K562 (cell line): Measurements from ENCODE around the gene CRLF1. TPM values are rescaled to one million over a fixed set of nuclear protein-coding genes. Genes with fewer than 3 reads are reported as not detected.
A peak's percentile ranks its signal among the peaks of the same experiment; 100 is the strongest.

Experiments
- HDAC8 ChIP-seq: fragments of 450-650 bp; IDR thresholded peaks from 2 replicates; pipeline ENCODE4 v1.6.1; 2016; ENCODE audit warnings: mild to moderate bottlenecking, missing genetic modification characterization, moderate library complexity, missing compliant biosample characterization
- LEF1 ChIP-seq: fragments of 450-650 bp; IDR thresholded peaks from 2 replicates; pipeline ENCODE4 v1.6.1; 2016; ENCODE audit warnings: mild to moderate bottlenecking
- MBD2 ChIP-seq: sonication (generic); IDR thresholded peaks from 2 replicates; pipeline ENCODE4 v1.6.1; 2016; ENCODE audit warnings: low read depth, borderline replicate concordance
- NCOA1 ChIP-seq: fragments of 450-650 bp; IDR thresholded peaks from 2 replicates; pipeline ENCODE4 v1.6.1; 2016; ENCODE audit warnings: low read depth
- PPARD ChIP-seq: fragments of 250-450 bp; sonication (Bioruptor Pico); IDR thresholded peaks from 2 replicates; pipeline ENCODE4 v1.8.0; 2022; ENCODE audit warnings: inconsistent platforms, mild to moderate bottlenecking, moderate library complexity
- PYGO2 ChIP-seq: fragments of 450-650 bp; IDR thresholded peaks from 2 replicates; pipeline ENCODE4 v1.6.1; 2016; ENCODE audit warnings: mild to moderate bottlenecking, missing genetic modification characterization, moderate library complexity, missing compliant biosample characterization
- RBM39 ChIP-seq: fragments of 200-400 bp; formaldehyde crosslinking; optimal IDR thresholded peaks from 2 replicates; pipeline ENCODE3; 2018; ENCODE audit warnings: low read depth, low read length
- polyA plus RNA-seq, 8 experiments: library from polyadenylated mRNA; depleted of rRNA in 4 of 8; stranded (reverse) in 5 of 8; unstranded in 3 of 8; fragments of >200 nt; fragmentation: Nextera tagmentation in 2 of 8; fragmentation: Illumina TruSeq in 1 of 8; extraction: Ambion mirVana in 2 of 8; extraction: Trizol in 1 of 8; gene quantifications; 2 replicates each; pipeline versions ENCODE4 v1.2.1 to v1.2.3, GENCODE V29; 2011 to 2014; ENCODE audit warnings: inconsistent platforms in 1 of 8, missing spikeins in 1 of 8
- total RNA-seq, 7 experiments: library from RNA; depleted of rRNA in 6 of 7; stranded (reverse); fragments of >200 nt in 6 of 7; fragmentation: Illumina TruSeq in 2 of 7; extraction: Trizol in 2 of 7; gene quantifications; 2 replicates each; pipeline versions ENCODE4 v1.2.1 to v1.2.3, GENCODE V29; 2011 to 2021; ENCODE audit warnings: low replicate concordance in 1 of 7
- TF ChIP-seq, protein P1 (sequence below): fragments of 250-450 bp; sonication (Bioruptor Pico); IDR thresholded peaks from 2 replicates; pipeline ENCODE4 v1.4.0; 2020; ENCODE audit warnings: mild to moderate bottlenecking, moderate library complexity, borderline replicate concordance
- TF ChIP-seq, protein P2 (sequence below): sonication (generic); formaldehyde crosslinking; IDR thresholded peaks from 2 replicates; pipeline ENCODE4 v1.8.1; 2023; ENCODE audit warnings: mild to moderate bottlenecking, missing genetic modification reagents, moderate library complexity
- TF ChIP-seq, protein P3 (sequence below): fragments of 450-650 bp; IDR thresholded peaks from 2 replicates; pipeline ENCODE4 v1.6.1; 2018; ENCODE audit warnings: mild to moderate bottlenecking, low read depth; ENCODE audit not compliant: partially characterized antibody
- TF ChIP-seq, protein P4 (sequence below): sonication (generic); formaldehyde crosslinking; IDR thresholded peaks from 2 replicates; pipeline ENCODE4 v1.8.1; 2023; ENCODE audit warnings: missing genetic modification reagents, mild to moderate bottlenecking, borderline replicate concordance
- TF ChIP-seq, protein P5 (sequence below), 2 experiments: fragments of 450-650 bp in 1 of 2; IDR thresholded peaks; 2 replicates each; pipeline ENCODE4 v1.6.1; 2011 to 2017; ENCODE audit warnings: low read depth in 2 of 2, antibody characterized with exemption in 1 of 2, borderline replicate concordance in 1 of 2, low read length in 1 of 2, mild to moderate bottlenecking in 1 of 2, mixed read lengths in 1 of 2; ENCODE audit not compliant: control insufficient read depth in 1 of 2

The CRLF1 gene
- total and polyA plus RNA-seq, 9 of the 15 experiments (the other 6 are each of a cell fraction or from before 2014, with no cell fraction given) = 0.85 to 3.6 (median 1.7) TPM

DNA sequence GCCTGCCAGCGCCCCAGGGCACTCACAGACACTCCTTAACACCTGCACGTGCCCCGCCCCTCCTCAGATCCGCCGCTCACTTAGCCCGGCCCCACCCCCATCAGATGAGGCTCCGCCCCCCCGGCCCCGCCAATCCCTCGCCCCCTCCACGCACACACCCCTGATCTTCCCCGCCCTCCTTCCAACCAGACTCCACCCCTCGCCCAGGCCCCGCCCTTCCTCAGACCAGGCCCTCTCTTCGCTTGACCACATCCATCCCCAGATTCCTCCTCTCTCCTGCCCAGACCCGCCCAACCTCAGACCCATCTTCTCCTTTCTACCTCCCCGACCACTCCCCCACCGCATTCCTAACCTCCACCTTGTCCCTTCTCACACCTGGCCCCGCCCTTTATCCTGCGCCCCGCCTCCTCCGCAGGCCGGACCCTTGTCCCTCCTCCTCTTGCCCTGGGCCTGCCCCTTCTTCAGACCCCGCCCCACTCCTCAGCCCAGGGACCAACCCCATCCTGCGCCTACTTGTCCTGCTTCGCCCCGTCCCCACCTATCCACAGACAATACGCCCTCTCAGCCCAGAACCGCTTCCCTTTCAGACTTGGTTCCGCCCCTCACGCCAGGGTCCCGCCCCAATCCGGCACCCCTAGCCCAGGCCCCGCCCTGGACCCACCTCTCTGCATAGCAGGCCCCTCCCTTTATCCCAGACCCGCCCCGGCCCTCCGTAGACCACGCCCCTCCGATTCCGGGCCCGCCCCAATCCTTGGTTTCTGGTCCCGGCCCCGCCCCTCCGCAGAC lies 29.8 kb upstream of the CRLF1 start (continued):
- TF ChIP-seq, protein P1, sequence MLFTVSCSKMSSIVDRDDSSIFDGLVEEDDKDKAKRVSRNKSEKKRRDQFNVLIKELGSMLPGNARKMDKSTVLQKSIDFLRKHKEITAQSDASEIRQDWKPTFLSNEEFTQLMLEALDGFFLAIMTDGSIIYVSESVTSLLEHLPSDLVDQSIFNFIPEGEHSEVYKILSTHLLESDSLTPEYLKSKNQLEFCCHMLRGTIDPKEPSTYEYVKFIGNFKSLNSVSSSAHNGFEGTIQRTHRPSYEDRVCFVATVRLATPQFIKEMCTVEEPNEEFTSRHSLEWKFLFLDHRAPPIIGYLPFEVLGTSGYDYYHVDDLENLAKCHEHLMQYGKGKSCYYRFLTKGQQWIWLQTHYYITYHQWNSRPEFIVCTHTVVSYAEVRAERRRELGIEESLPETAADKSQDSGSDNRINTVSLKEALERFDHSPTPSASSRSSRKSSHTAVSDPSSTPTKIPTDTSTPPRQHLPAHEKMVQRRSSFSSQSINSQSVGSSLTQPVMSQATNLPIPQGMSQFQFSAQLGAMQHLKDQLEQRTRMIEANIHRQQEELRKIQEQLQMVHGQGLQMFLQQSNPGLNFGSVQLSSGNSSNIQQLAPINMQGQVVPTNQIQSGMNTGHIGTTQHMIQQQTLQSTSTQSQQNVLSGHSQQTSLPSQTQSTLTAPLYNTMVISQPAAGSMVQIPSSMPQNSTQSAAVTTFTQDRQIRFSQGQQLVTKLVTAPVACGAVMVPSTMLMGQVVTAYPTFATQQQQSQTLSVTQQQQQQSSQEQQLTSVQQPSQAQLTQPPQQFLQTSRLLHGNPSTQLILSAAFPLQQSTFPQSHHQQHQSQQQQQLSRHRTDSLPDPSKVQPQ (CRISPR knock-in tag) = no peak
- TF ChIP-seq LEF1 (no peak), HDAC8 (tag) (no peak), NCOA1 (peak; percentile 50; the same call in 1 of the 2 replicates), PPARD (no peak), MBD2 (peak; percentile 73; the same call in 1 of the 2 replicates), RBM39 (no peak), PYGO2 (no peak)
- TF ChIP-seq, protein P2, sequence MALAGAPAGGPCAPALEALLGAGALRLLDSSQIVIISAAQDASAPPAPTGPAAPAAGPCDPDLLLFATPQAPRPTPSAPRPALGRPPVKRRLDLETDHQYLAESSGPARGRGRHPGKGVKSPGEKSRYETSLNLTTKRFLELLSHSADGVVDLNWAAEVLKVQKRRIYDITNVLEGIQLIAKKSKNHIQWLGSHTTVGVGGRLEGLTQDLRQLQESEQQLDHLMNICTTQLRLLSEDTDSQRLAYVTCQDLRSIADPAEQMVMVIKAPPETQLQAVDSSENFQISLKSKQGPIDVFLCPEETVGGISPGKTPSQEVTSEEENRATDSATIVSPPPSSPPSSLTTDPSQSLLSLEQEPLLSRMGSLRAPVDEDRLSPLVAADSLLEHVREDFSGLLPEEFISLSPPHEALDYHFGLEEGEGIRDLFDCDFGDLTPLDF (CRISPR knock-in tag) = no peak
- TF ChIP-seq, protein P3, sequence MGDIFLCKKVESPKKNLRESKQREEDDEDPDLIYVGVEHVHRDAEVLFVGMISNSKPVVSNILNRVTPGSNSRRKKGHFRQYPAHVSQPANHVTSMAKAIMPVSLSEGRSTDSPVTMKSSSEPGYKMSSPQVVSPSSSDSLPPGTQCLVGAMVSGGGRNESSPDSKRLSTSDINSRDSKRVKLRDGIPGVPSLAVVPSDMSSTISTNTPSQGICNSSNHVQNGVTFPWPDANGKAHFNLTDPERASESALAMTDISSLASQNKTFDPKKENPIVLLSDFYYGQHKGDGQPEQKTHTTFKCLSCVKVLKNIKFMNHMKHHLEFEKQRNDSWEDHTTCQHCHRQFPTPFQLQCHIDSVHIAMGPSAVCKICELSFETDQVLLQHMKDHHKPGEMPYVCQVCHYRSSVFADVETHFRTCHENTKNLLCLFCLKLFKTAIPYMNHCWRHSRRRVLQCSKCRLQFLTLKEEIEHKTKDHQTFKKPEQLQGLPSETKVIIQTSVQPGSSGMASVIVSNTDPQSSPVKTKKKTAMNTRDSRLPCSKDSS = no peak
- TF ChIP-seq, protein P4, sequence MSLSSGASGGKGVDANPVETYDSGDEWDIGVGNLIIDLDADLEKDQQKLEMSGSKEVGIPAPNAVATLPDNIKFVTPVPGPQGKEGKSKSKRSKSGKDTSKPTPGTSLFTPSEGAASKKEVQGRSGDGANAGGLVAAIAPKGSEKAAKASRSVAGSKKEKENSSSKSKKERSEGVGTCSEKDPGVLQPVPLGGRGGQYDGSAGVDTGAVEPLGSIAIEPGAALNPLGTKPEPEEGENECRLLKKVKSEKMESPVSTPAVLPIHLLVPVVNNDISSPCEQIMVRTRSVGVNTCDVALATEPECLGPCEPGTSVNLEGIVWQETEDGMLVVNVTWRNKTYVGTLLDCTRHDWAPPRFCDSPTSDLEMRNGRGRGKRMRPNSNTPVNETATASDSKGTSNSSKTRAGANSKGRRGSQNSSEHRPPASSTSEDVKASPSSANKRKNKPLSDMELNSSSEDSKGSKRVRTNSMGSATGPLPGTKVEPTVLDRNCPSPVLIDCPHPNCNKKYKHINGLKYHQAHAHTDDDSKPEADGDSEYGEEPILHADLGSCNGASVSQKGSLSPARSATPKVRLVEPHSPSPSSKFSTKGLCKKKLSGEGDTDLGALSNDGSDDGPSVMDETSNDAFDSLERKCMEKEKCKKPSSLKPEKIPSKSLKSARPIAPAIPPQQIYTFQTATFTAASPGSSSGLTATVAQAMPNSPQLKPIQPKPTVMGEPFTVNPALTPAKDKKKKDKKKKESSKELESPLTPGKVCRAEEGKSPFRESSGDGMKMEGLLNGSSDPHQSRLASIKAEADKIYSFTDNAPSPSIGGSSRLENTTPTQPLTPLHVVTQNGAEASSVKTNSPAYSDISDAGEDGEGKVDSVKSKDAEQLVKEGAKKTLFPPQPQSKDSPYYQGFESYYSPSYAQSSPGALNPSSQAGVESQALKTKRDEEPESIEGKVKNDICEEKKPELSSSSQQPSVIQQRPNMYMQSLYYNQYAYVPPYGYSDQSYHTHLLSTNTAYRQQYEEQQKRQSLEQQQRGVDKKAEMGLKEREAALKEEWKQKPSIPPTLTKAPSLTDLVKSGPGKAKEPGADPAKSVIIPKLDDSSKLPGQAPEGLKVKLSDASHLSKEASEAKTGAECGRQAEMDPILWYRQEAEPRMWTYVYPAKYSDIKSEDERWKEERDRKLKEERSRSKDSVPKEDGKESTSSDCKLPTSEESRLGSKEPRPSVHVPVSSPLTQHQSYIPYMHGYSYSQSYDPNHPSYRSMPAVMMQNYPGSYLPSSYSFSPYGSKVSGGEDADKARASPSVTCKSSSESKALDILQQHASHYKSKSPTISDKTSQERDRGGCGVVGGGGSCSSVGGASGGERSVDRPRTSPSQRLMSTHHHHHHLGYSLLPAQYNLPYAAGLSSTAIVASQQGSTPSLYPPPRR (CRISPR knock-in tag) = no peak
- TF ChIP-seq, protein P5, sequence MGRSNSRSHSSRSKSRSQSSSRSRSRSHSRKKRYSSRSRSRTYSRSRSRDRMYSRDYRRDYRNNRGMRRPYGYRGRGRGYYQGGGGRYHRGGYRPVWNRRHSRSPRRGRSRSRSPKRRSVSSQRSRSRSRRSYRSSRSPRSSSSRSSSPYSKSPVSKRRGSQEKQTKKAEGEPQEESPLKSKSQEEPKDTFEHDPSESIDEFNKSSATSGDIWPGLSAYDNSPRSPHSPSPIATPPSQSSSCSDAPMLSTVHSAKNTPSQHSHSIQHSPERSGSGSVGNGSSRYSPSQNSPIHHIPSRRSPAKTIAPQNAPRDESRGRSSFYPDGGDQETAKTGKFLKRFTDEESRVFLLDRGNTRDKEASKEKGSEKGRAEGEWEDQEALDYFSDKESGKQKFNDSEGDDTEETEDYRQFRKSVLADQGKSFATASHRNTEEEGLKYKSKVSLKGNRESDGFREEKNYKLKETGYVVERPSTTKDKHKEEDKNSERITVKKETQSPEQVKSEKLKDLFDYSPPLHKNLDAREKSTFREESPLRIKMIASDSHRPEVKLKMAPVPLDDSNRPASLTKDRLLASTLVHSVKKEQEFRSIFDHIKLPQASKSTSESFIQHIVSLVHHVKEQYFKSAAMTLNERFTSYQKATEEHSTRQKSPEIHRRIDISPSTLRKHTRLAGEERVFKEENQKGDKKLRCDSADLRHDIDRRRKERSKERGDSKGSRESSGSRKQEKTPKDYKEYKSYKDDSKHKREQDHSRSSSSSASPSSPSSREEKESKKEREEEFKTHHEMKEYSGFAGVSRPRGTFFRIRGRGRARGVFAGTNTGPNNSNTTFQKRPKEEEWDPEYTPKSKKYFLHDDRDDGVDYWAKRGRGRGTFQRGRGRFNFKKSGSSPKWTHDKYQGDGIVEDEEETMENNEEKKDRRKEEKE (IDR thresholded peaks at IDR 0.05; ENCODE audit: borderline replicate concordance in 1 of 2, control insufficient read depth in 1 of 2, low read depth in 2 of 2, low read length in 1 of 2) = no peak
